GM19043 (cell line): ENCODE results near the gene LRP6.
"Not testable (repeated sequence)": the region's sequence is repeated elsewhere in the genome, so short reads cannot be mapped to it uniquely, and the experiment has no call there.

Source experiments
- ATAC-seq: cut with Tn5 transposase; IDR thresholded peaks from one replicate; pipeline ENCODE4 v1.9.1; 2021; ENCODE audit warnings: low read depth; ENCODE audit not compliant: unreplicated experiment

Gene LRP6

GRCh38 chr12:12266389-12266872 is 413 bp downstream of the LRP6 start:
- ATAC-seq = peak; percentile 25

- ATAC-seq = no peak
Measured at GRCh38 chr12:12265571-12266388, 1.1 kb downstream of the LRP6 start.

- ATAC-seq = no peak
Measured at GRCh38 chr12:12265035-12265434, 1.8 kb downstream of the LRP6 start.

- ATAC-seq = no peak
Measured at GRCh38 chr12:12263909-12264308, 2.9 kb downstream of the LRP6 start.

- ATAC-seq = not testable (repeated sequence)
Measured at GRCh38 chr12:12256291-12256757, 10.5 kb downstream of the LRP6 start.

DNA sequence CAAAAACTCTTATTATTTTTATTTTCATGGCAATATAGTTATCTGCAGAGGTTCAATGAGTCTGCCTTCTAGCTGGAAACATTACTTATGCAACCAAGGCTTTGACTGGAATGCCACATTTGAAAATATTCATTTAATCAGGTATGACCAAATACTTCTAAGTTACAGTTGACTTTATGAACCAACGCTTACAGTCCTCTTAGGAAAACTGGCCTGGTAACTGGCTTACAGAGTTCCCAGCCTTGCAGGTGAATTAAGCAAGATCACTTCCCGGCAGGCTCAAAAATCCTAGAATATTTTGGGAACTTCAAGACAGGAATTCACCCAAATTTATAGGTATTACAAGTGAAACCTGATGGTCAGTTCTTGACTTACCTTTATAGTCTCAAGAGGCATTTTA is 12.3 kb downstream of the LRP6 start:
- ATAC-seq = no peak

DNA sequence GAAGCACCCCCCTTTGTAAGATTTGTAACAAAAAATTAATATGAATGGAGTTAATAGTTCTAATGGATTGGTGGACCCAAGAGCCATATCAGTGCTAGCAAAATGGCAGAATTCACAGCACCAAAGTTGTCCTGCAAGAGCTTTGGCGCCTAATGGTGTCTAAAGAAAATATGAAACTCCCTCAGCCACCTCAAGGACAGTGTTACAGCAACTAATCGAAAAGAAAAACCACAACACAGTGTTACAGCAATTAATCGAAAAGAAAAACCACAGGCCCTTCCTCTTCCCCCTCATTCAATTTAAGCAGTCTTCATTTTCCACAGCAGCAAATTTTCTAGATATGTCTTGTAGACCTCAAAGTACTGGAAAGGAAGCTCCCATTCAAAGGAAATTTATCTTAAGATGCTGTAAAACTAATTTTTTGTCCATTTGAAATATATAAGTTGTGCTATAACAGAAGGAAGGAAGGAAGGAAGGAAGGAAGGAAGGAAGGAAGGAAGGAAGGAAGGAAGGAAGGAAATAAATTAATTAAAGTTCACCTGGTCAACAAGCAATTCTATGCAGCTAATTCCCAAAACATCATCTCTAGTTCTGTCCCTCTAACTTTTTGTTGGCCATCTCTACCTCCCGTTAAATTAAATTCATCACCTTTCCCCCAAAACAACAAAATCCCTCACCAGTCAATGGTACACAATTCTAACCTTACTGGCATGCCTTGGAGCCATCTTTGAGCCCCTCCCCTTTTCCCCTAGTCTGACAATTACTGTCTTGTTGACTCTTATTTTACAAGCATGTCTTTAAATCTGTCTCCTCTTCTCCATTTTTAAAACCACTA is 17.4 kb downstream of the LRP6 start:
- ATAC-seq = no peak

GRCh38 chr12:12247584-12247983 is 19.3 kb downstream of the LRP6 start:
- no peak for ATAC-seq

DNA sequence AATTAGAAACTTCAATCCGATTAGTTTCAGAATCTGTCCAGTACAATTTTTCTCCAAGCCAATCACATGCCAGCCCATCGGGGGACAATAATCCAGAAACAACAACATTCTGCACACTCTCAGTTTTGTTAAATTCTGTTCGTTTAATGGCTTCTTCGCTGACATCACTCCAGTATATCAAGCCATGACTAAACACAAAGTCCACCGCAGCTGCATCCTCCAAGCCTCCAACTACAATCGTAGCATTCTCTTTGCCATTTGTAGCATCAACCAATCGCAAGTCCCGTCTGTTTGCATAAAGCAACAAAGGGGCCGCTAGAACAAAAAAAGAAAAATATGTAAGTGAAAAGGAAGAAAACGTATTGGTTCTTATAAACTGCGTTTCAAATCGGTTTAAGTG is 22.5 kb downstream of the LRP6 start:
- no peak for ATAC-seq

GRCh38 chr12:12240662-12241340 is 26.0 kb downstream of the LRP6 start:
- no peak for ATAC-seq

DNA sequence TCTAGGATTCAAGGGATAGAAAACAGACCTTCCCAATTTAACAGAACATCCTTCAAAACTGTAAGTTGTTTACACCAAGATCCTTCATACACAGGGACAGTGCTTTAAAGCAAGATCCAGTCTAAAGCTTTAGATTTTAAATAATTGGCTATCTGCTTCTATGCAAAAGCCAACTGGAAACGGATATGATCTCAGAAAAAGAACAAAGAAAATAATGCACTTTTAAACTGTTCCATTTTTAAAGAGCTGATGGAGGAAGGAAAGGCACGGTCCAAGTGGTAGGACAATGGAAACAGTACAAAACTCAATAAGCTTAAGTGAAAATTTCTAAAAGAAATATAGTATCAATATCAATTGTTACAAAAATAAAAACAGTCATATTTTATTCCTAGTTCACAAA is 27.7 kb downstream of the LRP6 start:
- ATAC-seq = no peak

GRCh38 chr12:12238605-12239004 is 28.2 kb downstream of the LRP6 start:
- ATAC-seq = no peak

DNA sequence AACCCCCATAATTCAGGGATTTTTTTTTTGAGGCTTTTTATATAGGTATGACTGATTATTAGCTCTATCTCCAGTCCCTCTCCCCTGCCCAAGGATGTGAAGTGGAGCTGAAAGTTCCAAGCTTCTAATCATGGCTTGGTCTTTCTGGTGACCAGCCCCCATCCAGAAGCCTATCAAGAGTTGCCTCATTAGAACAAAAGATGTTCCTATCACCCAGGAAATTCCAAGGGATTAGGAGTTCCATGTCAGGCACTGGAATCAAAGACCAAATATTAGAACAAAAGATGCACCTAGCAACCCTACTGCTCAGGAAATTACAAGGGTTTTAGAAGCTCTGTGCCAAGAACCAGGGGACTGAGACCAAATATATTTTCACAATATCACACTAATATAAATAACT is 29.9 kb downstream of the LRP6 start:
- ATAC-seq = no peak

DNA sequence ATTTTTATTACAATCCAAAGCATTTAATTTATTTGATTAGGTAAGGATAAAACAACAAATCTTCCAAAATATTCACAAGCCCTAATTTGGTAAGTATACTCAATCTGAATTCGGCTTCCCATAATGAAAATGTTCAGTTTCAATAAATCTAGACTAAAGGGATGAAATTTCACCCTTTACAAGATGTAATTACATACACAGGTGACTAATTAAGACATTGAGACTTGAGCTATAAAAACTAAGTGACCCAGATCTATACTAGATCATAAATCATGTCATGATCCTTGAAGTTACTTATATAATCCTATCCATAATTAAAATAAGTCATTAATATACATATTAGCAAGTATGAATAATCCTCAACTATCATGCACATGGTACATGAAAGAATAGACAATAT is 36.6 kb downstream of the LRP6 start:
- ATAC-seq = no peak

- no peak for ATAC-seq
Measured at GRCh38 chr12:12229556-12230092, 37.2 kb downstream of the LRP6 start.

DNA sequence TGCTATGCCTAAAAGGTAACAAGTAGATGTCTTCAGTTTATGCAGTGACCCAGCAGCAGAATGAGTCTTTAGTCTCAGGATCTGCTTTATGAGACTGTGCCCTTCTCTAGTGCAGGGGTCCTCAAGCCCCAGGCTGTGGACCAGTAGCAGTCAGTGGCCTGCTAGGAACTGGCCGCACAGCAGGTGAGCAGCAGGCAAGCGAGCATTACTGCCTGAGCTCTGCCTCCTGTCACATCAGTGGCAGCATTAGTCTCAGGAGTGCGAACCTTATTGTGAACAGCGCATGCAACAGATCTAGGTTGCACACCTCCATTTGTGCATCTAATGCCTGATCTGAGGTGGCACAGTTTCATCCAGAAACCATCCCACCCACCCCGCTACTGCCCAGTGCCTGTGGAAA is 38.4 kb downstream of the LRP6 start:
- ATAC-seq = no peak

DNA sequence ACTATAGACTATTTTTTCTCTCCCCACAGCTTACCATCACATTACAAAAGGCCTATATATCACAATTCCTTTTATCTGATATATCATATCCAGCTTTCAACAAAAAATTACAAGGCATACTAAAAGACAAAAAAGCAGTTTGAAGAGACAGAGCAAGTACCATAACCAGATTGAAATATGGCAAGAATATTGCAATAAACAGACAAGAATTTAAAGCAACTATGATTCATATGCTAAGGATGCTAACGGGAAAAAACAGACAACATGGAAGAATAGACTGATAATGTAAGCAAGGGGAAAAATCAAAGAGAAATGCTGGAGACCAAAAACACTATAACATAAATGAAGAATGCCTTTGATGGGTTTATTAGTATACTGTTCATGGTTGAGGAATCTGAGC is 40.7 kb downstream of the LRP6 start:
- ATAC-seq = no peak

DNA sequence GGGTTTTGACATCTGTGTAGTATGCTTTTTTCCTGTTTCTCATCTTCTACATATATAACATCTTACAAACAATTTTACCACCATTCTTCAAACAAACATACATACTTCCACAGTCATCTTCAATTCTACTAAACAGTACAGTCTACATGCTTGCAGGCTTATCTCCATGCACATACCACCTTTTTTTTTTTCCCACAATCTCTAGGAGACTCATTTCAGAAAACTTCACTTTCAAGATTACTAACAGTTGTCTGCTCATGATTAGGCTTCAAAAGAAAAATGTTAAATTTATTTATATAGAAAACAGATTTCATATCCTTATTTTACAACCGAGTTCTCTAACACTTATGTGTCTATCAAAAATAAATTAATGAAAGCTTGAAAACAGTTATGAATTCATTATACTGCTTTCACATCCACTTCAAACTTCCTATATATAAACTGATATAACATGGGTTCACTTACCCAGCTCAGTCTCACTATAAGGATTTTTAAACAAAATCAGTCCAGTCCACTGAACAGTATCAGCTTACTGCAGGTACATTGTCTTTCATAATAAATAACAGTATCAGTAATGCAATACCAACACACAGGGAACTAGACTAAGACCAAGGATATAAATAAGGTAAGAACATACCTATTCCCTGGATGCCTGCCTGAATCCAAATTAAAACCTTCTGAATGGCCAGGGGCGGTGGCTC is 42.5 kb downstream of the LRP6 start:
- ATAC-seq = no peak

DNA sequence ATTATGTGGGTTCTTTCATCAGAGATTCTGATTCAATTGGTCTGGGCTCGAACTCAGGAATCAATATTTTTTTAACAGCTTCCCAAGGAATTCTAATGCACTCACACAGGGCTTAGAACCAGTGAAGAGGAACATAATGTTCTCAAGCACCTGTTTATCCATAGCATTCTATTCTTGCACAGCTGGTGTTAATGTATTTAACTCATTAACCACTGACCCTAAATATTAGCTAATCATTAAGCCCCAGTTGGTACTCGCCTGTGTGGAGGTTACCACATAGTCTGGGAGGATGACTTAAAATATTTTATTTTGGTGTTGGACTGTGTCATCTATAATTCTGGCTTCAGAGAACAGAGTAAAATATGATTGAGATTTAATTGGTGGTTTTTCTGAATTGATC is 45.3 kb downstream of the LRP6 start:
- no peak for ATAC-seq

DNA sequence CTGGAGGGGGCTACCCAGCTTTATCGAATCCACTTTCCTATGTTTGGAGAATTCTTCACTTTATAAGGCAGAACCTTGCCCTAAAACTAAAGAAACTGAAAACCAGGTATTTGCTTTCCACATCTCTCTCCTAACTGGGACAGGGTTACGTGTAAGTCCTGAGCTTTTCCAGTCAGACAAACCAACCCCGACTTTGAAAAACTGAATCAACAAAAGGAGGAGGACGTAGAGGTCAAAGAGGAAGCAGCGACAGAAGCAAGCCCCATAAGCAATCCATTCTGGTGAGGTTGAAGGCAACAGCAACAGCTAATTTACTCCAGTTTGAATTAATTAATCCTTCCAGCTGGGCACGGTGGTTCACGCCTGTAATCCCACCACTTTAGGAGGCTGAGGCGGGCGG is 47.2 kb downstream of the LRP6 start:
- no peak for ATAC-seq
